GM13977 (cell line): ENCODE data around the gene PDE6A.

Experiments used
- DNase-seq: peaks from one replicate; pipeline ENCODE4 v3.0.0; 2012; ENCODE audit warnings: low spot score
- in situ Hi-C: fragments of 300-500 bp; cut with MboI; formaldehyde crosslinking; loops from one replicate; pipeline ENCODE4 v1.12.0; 2022; ENCODE audit warnings: low sequenced_read_pairs, low pct_unique_long_range_greater_than_20kb, mixed read lengths, inconsistent platforms; ENCODE audit not compliant: unreplicated experiment
- TF ChIP-seq, protein P1 (sequence below): IDR thresholded peaks from 2 replicates; pipeline ENCODE4 v1.5.1; 2012; ENCODE audit warnings: mild to moderate bottlenecking, control low read depth; ENCODE audit not compliant: insufficient read depth; ENCODE audit errors: extremely low read depth, missing control alignments

The PDE6A gene

GRCh38 chr5:149901511-149901910 lies 43.1 kb downstream of the PDE6A start:
- TF ChIP-seq, protein P1, sequence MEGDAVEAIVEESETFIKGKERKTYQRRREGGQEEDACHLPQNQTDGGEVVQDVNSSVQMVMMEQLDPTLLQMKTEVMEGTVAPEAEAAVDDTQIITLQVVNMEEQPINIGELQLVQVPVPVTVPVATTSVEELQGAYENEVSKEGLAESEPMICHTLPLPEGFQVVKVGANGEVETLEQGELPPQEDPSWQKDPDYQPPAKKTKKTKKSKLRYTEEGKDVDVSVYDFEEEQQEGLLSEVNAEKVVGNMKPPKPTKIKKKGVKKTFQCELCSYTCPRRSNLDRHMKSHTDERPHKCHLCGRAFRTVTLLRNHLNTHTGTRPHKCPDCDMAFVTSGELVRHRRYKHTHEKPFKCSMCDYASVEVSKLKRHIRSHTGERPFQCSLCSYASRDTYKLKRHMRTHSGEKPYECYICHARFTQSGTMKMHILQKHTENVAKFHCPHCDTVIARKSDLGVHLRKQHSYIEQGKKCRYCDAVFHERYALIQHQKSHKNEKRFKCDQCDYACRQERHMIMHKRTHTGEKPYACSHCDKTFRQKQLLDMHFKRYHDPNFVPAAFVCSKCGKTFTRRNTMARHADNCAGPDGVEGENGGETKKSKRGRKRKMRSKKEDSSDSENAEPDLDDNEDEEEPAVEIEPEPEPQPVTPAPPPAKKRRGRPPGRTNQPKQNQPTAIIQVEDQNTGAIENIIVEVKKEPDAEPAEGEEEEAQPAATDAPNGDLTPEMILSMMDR = no peak
- in situ Hi-C loops = no loop called here
- DNase-seq = no peak

- TF ChIP-seq, protein P1 = no peak
- DNase-seq = no peak
- in situ Hi-C loops = no loop called here
Observed at GRCh38 chr5:149900390-149900789, 44.2 kb downstream of the PDE6A start.

- TF ChIP-seq, protein P1 = no peak
- in situ Hi-C loops = no loop called here
- DNase-seq = no peak
Observed at GRCh38 chr5:149898811-149899210, 45.8 kb downstream of the PDE6A start.

DNA sequence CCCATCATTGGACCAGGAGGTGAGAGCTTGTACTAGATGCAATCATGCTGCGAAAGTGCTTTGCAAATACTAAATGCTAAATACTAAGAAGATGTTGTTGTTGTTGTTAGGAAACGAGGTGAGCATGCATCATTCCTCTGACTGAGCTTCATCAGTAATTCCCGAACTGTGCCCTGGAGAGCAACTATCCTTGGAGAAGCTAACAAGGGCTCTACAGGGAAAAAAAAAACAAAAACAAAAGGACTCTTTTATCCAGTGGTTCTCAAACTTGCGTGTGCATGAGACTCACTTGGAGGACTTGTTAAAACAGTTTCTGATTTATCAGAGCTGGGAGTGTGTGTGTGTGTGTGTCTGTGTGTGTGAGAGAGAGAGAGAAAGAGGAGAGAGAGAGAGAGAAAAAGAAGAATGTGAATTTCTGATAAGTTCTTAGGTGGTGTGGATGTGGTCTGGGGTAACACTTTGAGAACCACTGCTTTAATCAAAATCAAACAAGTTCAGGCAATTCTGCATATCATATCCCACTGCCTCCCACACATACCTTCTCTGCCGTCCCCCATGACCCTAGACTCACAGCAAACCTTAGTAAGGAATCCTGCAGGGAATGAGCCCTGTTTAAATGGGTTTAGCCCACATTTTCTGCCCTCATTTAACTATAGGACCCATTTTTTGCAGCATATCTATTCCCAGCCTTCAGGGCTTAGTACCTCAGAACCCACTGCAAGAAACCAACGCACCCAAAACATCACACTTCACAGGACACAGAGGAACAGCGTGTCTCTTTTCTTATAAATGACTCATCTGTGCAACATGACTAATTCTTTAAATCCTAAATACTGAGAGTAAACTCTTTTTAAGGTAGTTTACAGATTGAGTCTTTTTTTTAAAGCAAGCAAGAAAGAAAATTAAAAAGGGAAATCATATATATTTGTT lies 48.9 kb downstream of the PDE6A start:
- in situ Hi-C loops = no loop called here
- TF ChIP-seq, protein P1 = no peak
- no peak for DNase-seq

- no peak for DNase-seq
- in situ Hi-C loops = no loop called here
- TF ChIP-seq, protein P1 = no peak
Observed at GRCh38 chr5:149894237-149894636, 50.4 kb downstream of the PDE6A start.

DNA sequence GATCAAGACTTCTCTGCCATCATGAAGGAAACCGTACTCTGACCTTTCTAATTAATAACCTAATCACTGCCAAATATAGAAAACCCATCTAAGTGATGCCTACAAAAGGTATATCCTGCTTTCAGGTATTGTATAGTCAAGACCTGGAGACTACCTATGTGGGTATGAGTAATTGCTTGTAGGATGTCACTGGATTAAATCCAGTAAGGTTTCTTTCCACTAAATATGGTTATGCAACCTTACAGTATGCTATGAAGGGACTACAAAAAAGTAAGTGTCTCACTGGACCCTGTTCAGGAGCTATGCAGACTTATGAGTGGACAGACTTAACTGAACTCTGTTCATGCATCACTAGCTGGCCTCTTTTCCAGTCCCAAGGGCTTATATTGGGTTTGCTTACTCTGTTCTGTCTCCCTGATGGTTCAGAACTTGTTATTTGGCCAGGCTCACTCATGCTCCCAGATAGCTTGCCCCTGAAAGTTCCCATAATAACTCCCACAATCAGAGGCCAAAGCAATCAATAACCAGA lies 51.1 kb downstream of the PDE6A start:
- TF ChIP-seq, protein P1 = no peak
- in situ Hi-C loops = no loop called here

More for the DNA sequence above, 51.1 kb downstream of the PDE6A start:
- no peak for DNase-seq
